ENCODE measurements around the gene P4HB. TPM values are rescaled to one million over a fixed set of nuclear protein-coding genes. Genes with fewer than 3 reads are reported as not detected.

The P4HB gene
- total and polyA plus RNA-seq, 12 donors: 244 to 801 (median 332) TPM

DNA sequence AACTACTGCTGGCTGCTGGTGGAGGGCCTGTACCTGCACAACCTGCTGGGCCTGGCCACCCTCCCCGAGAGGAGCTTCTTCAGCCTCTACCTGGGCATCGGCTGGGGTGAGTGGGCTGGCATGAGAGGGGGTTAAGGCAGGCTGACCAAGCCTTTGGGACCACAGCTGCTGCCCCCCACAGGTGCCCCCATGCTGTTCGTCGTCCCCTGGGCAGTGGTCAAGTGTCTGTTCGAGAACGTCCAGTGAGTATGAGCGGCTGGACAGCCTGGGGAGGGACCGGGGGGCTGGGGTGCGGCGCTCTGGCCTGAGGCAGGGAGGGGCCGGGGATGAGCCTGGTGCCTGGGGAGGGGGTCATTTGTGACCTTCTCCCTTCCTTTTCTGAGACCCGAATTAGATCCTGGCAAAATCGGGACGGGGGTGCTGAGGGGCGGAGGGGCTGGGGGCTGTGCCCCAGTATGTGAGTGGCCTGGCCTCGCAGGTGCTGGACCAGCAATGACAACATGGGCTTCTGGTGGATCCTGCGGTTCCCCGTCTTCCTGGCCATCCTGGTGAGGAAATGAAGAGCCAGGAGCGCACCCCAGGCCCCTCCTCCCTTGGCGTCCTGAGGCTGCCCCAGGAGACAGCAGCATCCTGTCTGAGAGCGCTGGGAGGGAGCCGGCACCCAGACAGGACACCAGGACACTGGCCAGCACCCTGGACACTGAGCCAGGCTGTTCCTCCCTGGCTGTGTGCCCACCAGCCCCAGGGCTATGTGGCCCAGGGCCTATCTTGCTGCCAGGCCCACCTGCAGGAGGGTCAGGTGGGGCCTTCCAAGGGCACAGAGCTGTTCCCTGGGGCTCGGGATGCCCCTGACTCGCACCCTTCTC, 48.4 kb downstream of the P4HB start:
- Histone ChIP-seq H3K4me1 (no peaks in the 10 kb centered on the region), H3K4me3 (no peak overlapping the region), H3K36me3 (no peaks in the 10 kb centered on the region), H3K27me3 (peaks cover 5 to 54% (median 32%) of the 10 kb centered on the region in 7 donors), H3K9me3 (no peaks in the 10 kb centered on the region), H3K27ac (no peak overlapping the region)
- no peak for ATAC-seq
- DNase-seq: no peak
- intact Hi-C loops (cut with DNase I): no loop called here
- TF ChIP-seq, protein P1, sequence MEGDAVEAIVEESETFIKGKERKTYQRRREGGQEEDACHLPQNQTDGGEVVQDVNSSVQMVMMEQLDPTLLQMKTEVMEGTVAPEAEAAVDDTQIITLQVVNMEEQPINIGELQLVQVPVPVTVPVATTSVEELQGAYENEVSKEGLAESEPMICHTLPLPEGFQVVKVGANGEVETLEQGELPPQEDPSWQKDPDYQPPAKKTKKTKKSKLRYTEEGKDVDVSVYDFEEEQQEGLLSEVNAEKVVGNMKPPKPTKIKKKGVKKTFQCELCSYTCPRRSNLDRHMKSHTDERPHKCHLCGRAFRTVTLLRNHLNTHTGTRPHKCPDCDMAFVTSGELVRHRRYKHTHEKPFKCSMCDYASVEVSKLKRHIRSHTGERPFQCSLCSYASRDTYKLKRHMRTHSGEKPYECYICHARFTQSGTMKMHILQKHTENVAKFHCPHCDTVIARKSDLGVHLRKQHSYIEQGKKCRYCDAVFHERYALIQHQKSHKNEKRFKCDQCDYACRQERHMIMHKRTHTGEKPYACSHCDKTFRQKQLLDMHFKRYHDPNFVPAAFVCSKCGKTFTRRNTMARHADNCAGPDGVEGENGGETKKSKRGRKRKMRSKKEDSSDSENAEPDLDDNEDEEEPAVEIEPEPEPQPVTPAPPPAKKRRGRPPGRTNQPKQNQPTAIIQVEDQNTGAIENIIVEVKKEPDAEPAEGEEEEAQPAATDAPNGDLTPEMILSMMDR (IDR thresholded peaks at IDR 0.05): no peak
- 71 to 74% methylated on average over 23 to 24 of the region's 24 CpGs for WGBS, 2 donors

DNA sequence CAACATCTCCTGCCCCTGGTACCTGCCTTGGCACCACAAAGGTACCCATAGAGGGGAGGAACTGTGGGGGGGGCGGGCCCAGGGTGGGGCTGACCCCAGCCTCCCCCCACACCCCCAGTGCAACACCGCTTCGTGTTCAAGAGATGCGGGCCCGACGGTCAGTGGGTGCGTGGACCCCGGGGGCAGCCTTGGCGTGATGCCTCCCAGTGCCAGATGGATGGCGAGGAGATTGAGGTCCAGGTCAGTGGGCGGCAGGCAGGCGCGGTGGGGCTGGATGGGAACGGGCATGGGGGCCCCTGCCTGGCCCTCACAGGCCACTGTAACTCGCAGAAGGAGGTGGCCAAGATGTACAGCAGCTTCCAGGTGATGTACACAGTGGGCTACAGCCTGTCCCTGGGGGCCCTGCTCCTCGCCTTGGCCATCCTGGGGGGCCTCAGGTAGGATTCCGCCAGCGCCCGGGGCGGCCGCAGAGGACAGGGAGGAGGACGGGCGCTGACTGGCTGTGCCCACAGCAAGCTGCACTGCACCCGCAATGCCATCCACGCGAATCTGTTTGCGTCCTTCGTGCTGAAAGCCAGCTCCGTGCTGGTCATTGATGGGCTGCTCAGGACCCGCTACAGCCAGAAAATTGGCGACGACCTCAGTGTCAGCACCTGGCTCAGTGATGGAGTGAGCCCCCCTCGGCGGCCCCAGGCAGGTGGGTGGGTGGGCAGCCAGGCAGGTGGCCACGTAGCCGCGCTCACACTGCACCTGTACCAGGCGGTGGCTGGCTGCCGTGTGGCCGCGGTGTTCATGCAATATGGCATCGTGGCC, 49.2 kb downstream of the P4HB start:
- Histone ChIP-seq H3K4me1 (no peaks in the 10 kb centered on the region), H3K27ac (no peak overlapping the region), H3K9me3 (no peaks in the 10 kb centered on the region), H3K27me3 (peaks cover 5 to 61% (median 40%) of the 10 kb centered on the region in 7 donors), H3K4me3 (no peak overlapping the region), H3K36me3 (no peaks in the 10 kb centered on the region)
- intact Hi-C loops (cut with DNase I): no loop called here
- WGBS, 2 donors: 86 to 87% methylated on average over 42 of the region's 42 CpGs
- DNase-seq (no peak), ATAC-seq (no peak)
- TF ChIP-seq, protein P1 (IDR thresholded peaks at IDR 0.05): no peak

DNA sequence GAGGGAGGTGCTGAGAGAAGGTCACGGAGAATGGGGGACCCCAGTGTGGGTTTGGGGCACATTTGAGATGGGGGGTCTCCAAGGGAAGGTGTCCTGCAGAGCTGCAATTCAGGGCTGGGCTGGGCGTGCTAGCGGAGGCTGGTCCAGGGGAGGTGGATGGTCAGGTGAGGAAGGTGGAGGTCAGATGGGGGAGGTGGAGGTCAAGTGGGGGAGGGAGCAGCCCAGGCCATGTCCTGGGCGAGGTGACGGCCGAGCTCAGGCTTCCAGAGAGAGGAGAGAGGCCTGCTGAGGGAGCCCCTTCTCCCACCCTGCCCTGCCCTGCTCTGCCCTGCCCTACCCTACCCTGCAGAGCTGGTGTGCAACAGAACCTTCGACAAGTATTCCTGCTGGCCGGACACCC, 49.9 kb downstream of the P4HB start:
- 73 to 75% methylated on average over 7 to 8 of the region's 8 CpGs for WGBS, 2 donors
- TF ChIP-seq, protein P1 (IDR thresholded peaks at IDR 0.05): no peak

DNA sequence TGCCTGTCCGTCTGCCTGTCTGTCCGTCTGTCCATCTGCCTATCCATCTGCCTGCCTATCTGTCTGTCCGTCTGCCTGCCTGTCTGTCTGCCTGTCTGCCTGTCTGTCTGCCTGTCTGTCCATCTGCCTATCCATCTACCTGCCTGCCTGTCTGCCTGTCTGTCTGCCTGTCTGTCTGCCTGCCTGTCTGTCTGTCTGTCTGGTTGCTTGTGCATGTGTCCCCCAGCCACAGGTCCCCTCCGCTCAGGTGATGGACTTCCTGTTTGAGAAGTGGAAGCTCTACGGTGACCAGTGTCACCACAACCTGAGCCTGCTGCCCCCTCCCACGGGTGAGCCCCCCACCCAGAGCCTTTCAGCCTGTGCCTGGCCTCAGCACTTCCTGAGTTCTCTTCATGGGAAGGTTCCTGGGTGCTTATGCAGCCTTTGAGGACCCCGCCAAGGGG, 50.8 kb downstream of the P4HB start:
- no peaks in the 10 kb centered on the region for H3K36me3 ChIP-seq
- 74 to 81% methylated on average over 7 of the region's 7 CpGs for WGBS, 2 donors
- no peak overlapping the region for H3K27ac ChIP-seq
- H3K27me3 ChIP-seq: peaks cover 13 to 69% (median 55%) of the 10 kb centered on the region in 7 donors
- intact Hi-C loops (cut with DNase I): no loop called here
- TF ChIP-seq, protein P1 (IDR thresholded peaks at IDR 0.05): no peak
- DNase-seq (no peak), ATAC-seq (no peak)
- H3K4me3 ChIP-seq: no peak overlapping the region
- H3K9me3 ChIP-seq: no peaks in the 10 kb centered on the region
- peaks cover 0 to 6% (median 5%) of the 10 kb centered on the region in 9 donors for H3K4me1 ChIP-seq

More for the DNA sequence above, 49.9 kb downstream of the P4HB start:
- no peaks in the 10 kb centered on the region for H3K9me3 ChIP-seq
- no peaks in the 10 kb centered on the region for H3K36me3 ChIP-seq
- ATAC-seq (no peak), DNase-seq (no peak)
- H3K4me3 ChIP-seq: no peak overlapping the region
- H3K27me3 ChIP-seq: peaks cover 5 to 67% (median 46%) of the 10 kb centered on the region in 7 donors
- H3K4me1 ChIP-seq: no peaks in the 10 kb centered on the region
- no peak overlapping the region for H3K27ac ChIP-seq
- intact Hi-C loops (cut with DNase I): no loop called here

Data from heart right ventricle (tissue), 16 donors.